Measurements from ENCODE around the gene UBE2B.
"Not testable (repeated sequence)": the region's sequence is repeated elsewhere in the genome, so short reads cannot be mapped to it uniquely, and the experiment has no call there.

Gene UBE2B

GRCh38 chr5:134373633-134374032 is 2.3 kb downstream of the UBE2B start:
- H3K9me3 ChIP-seq (ENCODE audit: control insufficient read depth, low read length); H3K4me1 ChIP-seq (ENCODE audit: control insufficient read depth, insufficient read depth, low read length); H3K36me3 ChIP-seq (ENCODE audit: control insufficient read depth, insufficient read depth, low read length); H3K27me3 ChIP-seq (ENCODE audit: control insufficient read depth, insufficient read depth, low read length); H3K9ac ChIP-seq (ENCODE audit: low read length); H3K4me3 ChIP-seq (ENCODE audit: low read length): not testable (repeated sequence)

- Histone ChIP-seq H3K9ac (ENCODE audit: low read length) (no peak overlapping the region), H3K9me3 (ENCODE audit: control insufficient read depth, low read length) (no peaks in the 10 kb centered on the region), H3K4me1 (ENCODE audit: control insufficient read depth, insufficient read depth, low read length) (peaks cover 6% of the 10 kb centered on the region), H3K27me3 (ENCODE audit: control insufficient read depth, insufficient read depth, low read length) (no peaks in the 10 kb centered on the region), H3K36me3 (ENCODE audit: control insufficient read depth, insufficient read depth, low read length) (peaks cover 5% of the 10 kb centered on the region), H3K4me3 (ENCODE audit: low read length) (no peak overlapping the region)
These were observed 2.9 kb downstream of the UBE2B start for GRCh38 chr5:134374232-134374631.

GRCh38 chr5:134380346-134380745 is 9.0 kb downstream of the UBE2B start:
- no peaks in the 10 kb centered on the region for H3K4me1 ChIP-seq (ENCODE audit: control insufficient read depth, insufficient read depth, low read length)
- no peak overlapping the region for H3K9ac ChIP-seq (ENCODE audit: low read length)
- H3K9me3 ChIP-seq (ENCODE audit: control insufficient read depth, low read length): no peaks in the 10 kb centered on the region
- H3K27me3 ChIP-seq (ENCODE audit: control insufficient read depth, insufficient read depth, low read length): no peaks in the 10 kb centered on the region
- no peak overlapping the region for H3K4me3 ChIP-seq (ENCODE audit: low read length)
- peaks cover 10% of the 10 kb centered on the region for H3K36me3 ChIP-seq (ENCODE audit: control insufficient read depth, insufficient read depth, low read length)

- not testable (repeated sequence) for H3K9ac ChIP-seq (ENCODE audit: low read length); H3K9me3 ChIP-seq (ENCODE audit: control insufficient read depth, low read length); H3K36me3 ChIP-seq (ENCODE audit: control insufficient read depth, insufficient read depth, low read length)
These were observed 10.8 kb downstream of the UBE2B start for GRCh38 chr5:134382204-134382603.

GRCh38 chr5:134383980-134384697 is 12.8 kb downstream of the UBE2B start:
- H3K27me3 ChIP-seq (ENCODE audit: control insufficient read depth, insufficient read depth, low read length): no peaks in the 10 kb centered on the region
- H3K4me3 ChIP-seq (ENCODE audit: low read length): no peak overlapping the region
- H3K36me3 ChIP-seq (ENCODE audit: control insufficient read depth, insufficient read depth, low read length): peaks cover 6% of the 10 kb centered on the region
- H3K9ac ChIP-seq (ENCODE audit: low read length): no peak overlapping the region
- H3K9me3 ChIP-seq (ENCODE audit: control insufficient read depth, low read length): no peaks in the 10 kb centered on the region
- H3K4me1 ChIP-seq (ENCODE audit: control insufficient read depth, insufficient read depth, low read length): no peaks in the 10 kb centered on the region

More at GRCh38 chr5:134382204-134382603, 10.8 kb downstream of the UBE2B start:
- H3K4me1 ChIP-seq (ENCODE audit: control insufficient read depth, insufficient read depth, low read length); H3K4me3 ChIP-seq (ENCODE audit: low read length); H3K27me3 ChIP-seq (ENCODE audit: control insufficient read depth, insufficient read depth, low read length): not testable (repeated sequence)

GRCh38 chr5:134387443-134387842 is 16.1 kb downstream of the UBE2B start:
- H3K27me3 ChIP-seq (ENCODE audit: control insufficient read depth, insufficient read depth, low read length): no peaks in the 10 kb centered on the region
- no peak overlapping the region for H3K9ac ChIP-seq (ENCODE audit: low read length)
- H3K9me3 ChIP-seq (ENCODE audit: control insufficient read depth, low read length): no peaks in the 10 kb centered on the region
- H3K4me3 ChIP-seq (ENCODE audit: low read length): no peak overlapping the region
- no peaks in the 10 kb centered on the region for H3K4me1 ChIP-seq (ENCODE audit: control insufficient read depth, insufficient read depth, low read length)
- H3K36me3 ChIP-seq (ENCODE audit: control insufficient read depth, insufficient read depth, low read length): no peaks in the 10 kb centered on the region

GRCh38 chr5:134392301-134392700 is 20.9 kb downstream of the UBE2B start:
- H3K4me1 ChIP-seq (ENCODE audit: control insufficient read depth, insufficient read depth, low read length): no peaks in the 10 kb centered on the region
- H3K9me3 ChIP-seq (ENCODE audit: control insufficient read depth, low read length): no peaks in the 10 kb centered on the region
- no peaks in the 10 kb centered on the region for H3K27me3 ChIP-seq (ENCODE audit: control insufficient read depth, insufficient read depth, low read length)
- H3K36me3 ChIP-seq (ENCODE audit: control insufficient read depth, insufficient read depth, low read length): no peaks in the 10 kb centered on the region
- no peak overlapping the region for H3K9ac ChIP-seq (ENCODE audit: low read length)
- H3K4me3 ChIP-seq (ENCODE audit: low read length): no peak overlapping the region

GRCh38 chr5:134394932-134395331 is 23.6 kb downstream of the UBE2B start:
- H3K4me1 ChIP-seq (ENCODE audit: control insufficient read depth, insufficient read depth, low read length): no peaks in the 10 kb centered on the region
- no peak overlapping the region for H3K9ac ChIP-seq (ENCODE audit: low read length)
- H3K27me3 ChIP-seq (ENCODE audit: control insufficient read depth, insufficient read depth, low read length): no peaks in the 10 kb centered on the region
- H3K9me3 ChIP-seq (ENCODE audit: control insufficient read depth, low read length): no peaks in the 10 kb centered on the region
- H3K4me3 ChIP-seq (ENCODE audit: low read length): no peak overlapping the region
- H3K36me3 ChIP-seq (ENCODE audit: control insufficient read depth, insufficient read depth, low read length): no peaks in the 10 kb centered on the region

GRCh38 chr5:134396274-134396673 is 24.9 kb downstream of the UBE2B start:
- Histone ChIP-seq H3K9me3 (ENCODE audit: control insufficient read depth, low read length) (no peaks in the 10 kb centered on the region), H3K4me1 (ENCODE audit: control insufficient read depth, insufficient read depth, low read length) (no peaks in the 10 kb centered on the region), H3K9ac (ENCODE audit: low read length) (no peak overlapping the region), H3K4me3 (ENCODE audit: low read length) (no peak overlapping the region), H3K27me3 (ENCODE audit: control insufficient read depth, insufficient read depth, low read length) (no peaks in the 10 kb centered on the region), H3K36me3 (ENCODE audit: control insufficient read depth, insufficient read depth, low read length) (no peaks in the 10 kb centered on the region)

GRCh38 chr5:134397196-134397595 is 25.8 kb downstream of the UBE2B start:
- no peaks in the 10 kb centered on the region for H3K9me3 ChIP-seq (ENCODE audit: control insufficient read depth, low read length)
- no peaks in the 10 kb centered on the region for H3K27me3 ChIP-seq (ENCODE audit: control insufficient read depth, insufficient read depth, low read length)
- no peak overlapping the region for H3K9ac ChIP-seq (ENCODE audit: low read length)
- no peaks in the 10 kb centered on the region for H3K4me1 ChIP-seq (ENCODE audit: control insufficient read depth, insufficient read depth, low read length)
- no peaks in the 10 kb centered on the region for H3K36me3 ChIP-seq (ENCODE audit: control insufficient read depth, insufficient read depth, low read length)
- no peak overlapping the region for H3K4me3 ChIP-seq (ENCODE audit: low read length)

GRCh38 chr5:134398609-134399155 is 27.3 kb downstream of the UBE2B start:
- no peaks in the 10 kb centered on the region for H3K9me3 ChIP-seq (ENCODE audit: control insufficient read depth, low read length)
- no peak overlapping the region for H3K4me3 ChIP-seq (ENCODE audit: low read length)
- H3K4me1 ChIP-seq (ENCODE audit: control insufficient read depth, insufficient read depth, low read length): no peaks in the 10 kb centered on the region
- no peaks in the 10 kb centered on the region for H3K27me3 ChIP-seq (ENCODE audit: control insufficient read depth, insufficient read depth, low read length)
- no peak overlapping the region for H3K9ac ChIP-seq (ENCODE audit: low read length)
- H3K36me3 ChIP-seq (ENCODE audit: control insufficient read depth, insufficient read depth, low read length): no peaks in the 10 kb centered on the region

- H3K9me3 ChIP-seq (ENCODE audit: control insufficient read depth, low read length): no peaks in the 10 kb centered on the region
- H3K9ac ChIP-seq (ENCODE audit: low read length): no peak overlapping the region
- no peak overlapping the region for H3K4me3 ChIP-seq (ENCODE audit: low read length)
- peaks cover 6% of the 10 kb centered on the region for H3K4me1 ChIP-seq (ENCODE audit: control insufficient read depth, insufficient read depth, low read length)
- no peaks in the 10 kb centered on the region for H3K36me3 ChIP-seq (ENCODE audit: control insufficient read depth, insufficient read depth, low read length)
- H3K27me3 ChIP-seq (ENCODE audit: control insufficient read depth, insufficient read depth, low read length): no peaks in the 10 kb centered on the region
These were observed 32.6 kb downstream of the UBE2B start for GRCh38 chr5:134403951-134404350.
